Dermis blood vessel endothelial cell (primary cell): ENCODE data around the gene CENPH. TPM values are rescaled to one million over a fixed set of nuclear protein-coding genes. Genes with fewer than 3 reads are reported as not detected.
"Not testable (repeated sequence)": the region's sequence is repeated elsewhere in the genome, so short reads cannot be mapped to it uniquely, and the experiment has no call there.

ENCODE experiments used
- DNase-seq: peaks from one replicate; pipeline ENCODE4 v3.0.0; 2010
- total RNA-seq: library from RNA; depleted of rRNA; stranded (reverse); fragments of >200 nt; gene quantifications from 2 replicates; pipeline ENCODE4 v1.2.3, GENCODE V29; 2014

The CENPH gene
- 3.1 and 10.7 TPM in 2 replicates for total RNA-seq

DNA sequence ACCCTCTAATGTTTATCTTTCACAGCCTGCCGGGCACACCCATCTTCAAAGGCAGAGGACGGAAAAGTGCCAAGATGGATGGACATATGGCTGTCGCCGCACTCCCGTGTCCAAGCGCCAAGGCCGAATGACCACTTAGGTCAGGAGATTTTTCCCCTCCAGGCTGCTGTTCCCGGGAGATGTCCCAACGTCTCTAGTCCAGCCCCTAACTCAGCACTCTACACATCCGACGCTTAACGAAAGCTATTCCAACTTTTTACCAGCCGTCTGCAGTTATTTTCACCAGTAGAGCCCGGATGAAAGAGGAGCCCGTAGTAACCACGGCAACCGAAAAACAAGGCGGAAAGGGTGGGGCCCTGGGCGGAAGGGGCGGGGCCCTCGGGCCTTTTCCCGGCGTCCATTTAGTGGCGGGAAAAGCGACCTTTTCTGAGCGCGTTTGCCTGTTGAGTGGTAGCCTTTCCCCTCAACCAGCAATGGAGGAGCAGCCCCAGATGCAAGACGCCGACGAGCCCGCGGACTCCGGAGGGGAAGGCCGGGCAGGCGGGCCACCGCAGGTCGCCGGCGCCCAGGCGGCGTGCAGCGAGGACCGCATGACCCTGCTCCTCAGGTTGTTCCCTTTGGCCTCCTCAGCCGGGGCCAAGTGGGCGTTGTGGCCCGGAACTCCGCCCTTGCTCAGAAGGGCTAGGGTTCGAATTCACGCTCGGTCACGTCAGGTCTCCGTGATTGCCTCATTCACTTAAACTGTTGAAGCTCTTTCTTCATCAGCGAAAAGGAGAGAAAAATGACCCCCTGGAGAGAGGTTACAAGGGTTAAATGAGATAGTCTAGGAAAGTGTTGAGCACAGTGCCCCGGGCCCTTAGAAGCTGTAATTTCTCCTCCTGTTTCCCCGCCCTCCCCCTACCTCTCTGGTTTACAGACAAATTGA is at the start of gene CENPH:
Gene CENPH (plus strand): TSS at position 422 of the 925 bp plus-strand sequence. CDS start 52 bp downstream, at position 474.
- DNase-seq: peak; percentile 89

DNA sequence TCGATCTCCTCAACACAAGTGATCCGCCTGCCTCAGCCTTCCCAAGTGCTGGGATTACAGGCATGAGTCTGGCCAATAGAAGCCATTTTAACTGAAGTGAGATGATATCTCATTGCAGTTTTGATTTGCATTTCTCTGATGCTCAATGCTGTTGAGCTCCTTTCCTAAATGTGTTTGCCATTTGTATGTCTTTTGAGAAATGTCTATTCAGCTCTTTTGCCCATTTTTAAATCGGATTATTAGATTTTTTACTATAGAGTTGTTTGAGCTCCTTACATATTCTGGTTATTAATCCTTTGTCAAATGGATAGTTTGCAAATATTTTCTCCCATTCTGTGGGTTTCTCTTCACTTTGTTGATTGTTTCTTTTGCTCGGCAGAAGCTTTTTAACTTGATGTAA is 49.1 kb upstream of the CENPH start:
- DNase-seq: not testable (repeated sequence)

DNA sequence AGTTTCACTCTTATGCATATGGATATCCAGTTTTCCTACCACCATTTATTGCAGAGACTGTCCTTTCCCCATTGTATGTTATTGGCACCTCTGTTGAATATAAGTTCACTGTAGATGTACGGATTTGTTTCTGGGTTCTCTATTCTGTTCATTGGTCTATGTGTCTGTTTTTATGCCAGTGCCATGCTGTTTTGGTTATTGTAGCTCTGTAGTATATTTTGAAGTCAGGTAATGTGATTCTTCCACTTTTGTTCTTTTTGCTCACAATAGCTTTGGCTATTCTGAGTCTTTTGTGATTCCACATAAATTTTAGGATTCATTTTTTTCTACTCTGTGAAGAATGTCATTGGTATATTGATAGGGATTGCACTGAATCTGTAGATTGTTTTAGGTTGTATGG is 48.6 kb upstream of the CENPH start:
- DNase-seq: no peak

DNA sequence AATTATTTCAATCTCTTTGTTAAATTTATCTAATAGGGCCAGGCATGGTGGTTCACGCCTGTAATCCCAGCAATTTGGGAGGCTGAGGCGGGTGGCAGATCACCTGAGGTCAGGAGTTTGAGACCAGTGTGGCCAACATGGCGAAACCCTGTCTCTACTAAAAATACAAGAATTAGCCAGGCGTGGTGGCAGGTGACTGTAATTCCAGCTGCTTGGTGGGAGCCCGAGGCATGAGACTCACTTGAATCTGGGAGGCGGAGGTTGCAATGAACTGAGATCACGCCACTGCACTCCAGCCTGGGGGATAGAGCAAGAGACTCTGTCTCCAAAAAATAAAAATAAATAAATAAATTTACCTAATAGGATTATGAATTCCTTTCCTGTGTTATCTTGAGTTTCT is 40.8 kb upstream of the CENPH start:
- not testable (repeated sequence) for DNase-seq

DNA sequence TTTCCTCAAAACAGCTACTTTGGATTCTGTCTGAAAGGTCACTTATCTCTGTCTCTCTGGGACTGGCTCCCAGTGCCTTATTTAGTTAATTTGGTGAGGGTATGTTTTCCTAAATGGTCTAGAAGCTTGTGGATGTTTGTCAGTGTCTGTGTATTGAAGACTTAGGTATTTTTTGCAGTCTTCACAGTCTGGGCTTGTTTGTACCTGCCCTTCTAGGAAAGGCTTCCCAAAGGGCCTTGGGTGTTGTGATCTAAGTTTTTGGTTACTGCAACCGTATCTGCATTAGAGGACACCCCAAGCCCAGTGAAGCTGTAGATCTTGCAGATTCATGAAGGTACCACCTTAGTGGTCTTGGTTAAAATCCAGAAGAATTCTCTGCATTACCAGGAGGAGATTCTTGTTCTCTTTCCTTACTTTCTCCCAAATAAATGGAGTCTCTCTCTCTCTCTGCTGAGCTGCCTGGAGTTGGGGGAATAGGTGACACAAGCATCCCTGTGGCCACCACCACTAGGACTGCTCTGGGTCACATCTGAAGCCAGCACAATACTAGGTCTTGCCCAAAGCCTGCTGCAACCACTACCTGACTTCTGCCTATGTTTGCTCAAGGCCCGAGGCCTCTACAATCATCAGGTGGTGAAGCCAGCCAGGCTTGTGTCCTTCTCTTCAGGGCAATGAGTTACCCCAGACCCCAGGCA is 40.3 kb upstream of the CENPH start:
- no peak for DNase-seq

GRCh38 chr5:69149676-69150010 is 39.7 kb upstream of the CENPH start:
- DNase-seq: no peak

- no peak for DNase-seq
Observed at GRCh38 chr5:69152731-69153130, 36.7 kb upstream of the CENPH start.

- no peak for DNase-seq
Observed at GRCh38 chr5:69156456-69156855, 32.9 kb upstream of the CENPH start.

- no peak for DNase-seq
Observed at GRCh38 chr5:69158039-69158438, 31.3 kb upstream of the CENPH start.

GRCh38 chr5:69160651-69161050 is 28.7 kb upstream of the CENPH start:
- no peak for DNase-seq

GRCh38 chr5:69166686-69167492 is 22.5 kb upstream of the CENPH start, which contains the start of gene CCNB1:
TSS of gene CCNB1 (plus strand) at chr5:69167150. CDS start at chr5:69167263, 113 bp downstream.
- DNase-seq: peak; percentile 98

- peak; percentile 35 for DNase-seq
Observed at GRCh38 chr5:69167493-69167855, 21.9 kb upstream of the CENPH start.

DNA sequence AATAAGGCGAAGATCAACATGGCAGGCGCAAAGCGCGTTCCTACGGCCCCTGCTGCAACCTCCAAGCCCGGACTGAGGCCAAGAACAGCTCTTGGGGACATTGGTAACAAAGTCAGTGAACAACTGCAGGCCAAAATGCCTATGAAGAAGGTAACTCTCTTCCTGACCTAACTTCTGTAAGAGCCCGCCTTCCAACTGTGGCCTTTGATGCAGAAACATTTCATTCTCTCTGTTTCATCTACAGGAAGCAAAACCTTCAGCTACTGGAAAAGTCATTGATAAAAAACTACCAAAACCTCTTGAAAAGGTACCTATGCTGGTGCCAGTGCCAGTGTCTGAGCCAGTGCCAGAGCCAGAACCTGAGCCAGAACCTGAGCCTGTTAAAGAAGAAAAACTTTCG is 21.5 kb upstream of the CENPH start:
- no peak for DNase-seq

- DNase-seq: no peak
Observed at GRCh38 chr5:69170495-69170894, 18.9 kb upstream of the CENPH start.

- no peak for DNase-seq
Observed at GRCh38 chr5:69170969-69171368, 18.4 kb upstream of the CENPH start.

DNA sequence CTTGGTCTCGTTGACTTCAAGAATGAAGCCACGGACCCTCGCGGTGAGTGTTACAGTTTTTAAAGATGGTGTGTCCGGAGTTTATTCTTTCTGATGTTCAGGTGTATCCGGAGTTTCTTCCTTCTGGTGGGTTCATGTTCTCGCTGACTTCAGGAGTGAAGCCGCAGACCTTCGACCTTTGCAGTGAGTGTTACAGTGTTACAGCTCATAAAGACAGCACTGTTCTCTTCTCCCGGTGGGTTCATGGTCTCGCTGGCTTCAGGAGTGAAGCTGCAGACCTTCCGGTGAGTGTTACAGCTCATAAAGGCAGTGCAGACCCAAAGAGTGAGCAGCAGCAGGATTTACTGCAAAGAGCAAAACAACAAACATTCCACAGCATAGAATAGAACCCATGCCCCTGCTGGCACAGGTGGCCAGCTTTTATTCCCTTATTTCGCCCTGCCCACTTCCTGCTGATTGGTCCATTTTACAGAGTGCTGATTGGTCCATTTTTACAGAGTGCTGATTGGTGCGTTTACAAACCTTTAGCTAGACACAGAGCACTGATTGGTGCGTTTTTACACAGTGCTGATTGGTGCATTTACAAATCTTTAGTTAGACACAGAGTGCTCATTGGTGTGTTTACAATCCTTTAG is 7.6 kb upstream of the CENPH start:
- not testable (repeated sequence) for DNase-seq

GRCh38 chr5:69184621-69185020 is 4.8 kb upstream of the CENPH start:
- no peak for DNase-seq

DNA sequence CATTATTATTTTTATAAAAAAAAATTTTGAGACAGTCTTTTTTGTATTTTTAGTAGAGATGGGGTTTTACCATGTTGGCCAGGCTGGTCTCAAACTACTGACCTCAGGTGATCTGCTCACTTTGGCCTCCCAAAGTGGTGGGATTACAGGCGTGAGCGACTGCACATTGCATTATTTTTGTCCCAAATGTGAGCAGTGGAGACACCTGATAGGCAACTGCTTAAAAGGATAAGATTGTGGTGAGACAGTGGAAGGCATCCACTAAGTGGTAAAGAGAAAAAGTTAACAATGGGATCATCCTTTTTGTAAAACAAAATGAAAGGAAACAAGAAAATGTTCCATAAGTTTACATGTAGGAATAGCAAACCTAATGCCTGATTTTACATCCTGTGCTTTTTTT is 2.0 kb upstream of the CENPH start:
- DNase-seq: no peak

GRCh38 chr5:69188811-69189161 is 597 bp upstream of the CENPH start:
- no peak for DNase-seq

DNA sequence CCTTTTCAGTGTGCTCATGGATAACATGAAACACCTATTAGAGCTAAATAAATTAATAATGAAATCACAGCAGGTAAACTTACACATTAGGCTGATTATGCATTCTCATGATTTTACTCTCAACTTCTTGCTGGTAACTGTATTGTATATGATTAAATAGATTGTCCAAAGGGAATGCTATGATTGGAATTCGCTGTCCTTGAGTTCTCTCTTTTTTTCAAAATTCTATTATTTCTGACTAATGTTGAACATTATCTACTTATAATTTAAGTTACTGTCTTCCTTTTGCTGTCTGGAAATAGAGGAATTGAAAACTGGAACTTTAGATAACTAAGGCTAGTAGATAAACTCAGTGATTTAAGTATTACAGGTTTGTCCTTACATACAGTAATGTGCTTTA is 13.1 kb downstream of the CENPH start:
- DNase-seq: no peak

GRCh38 chr5:69206528-69207190 is 17.3 kb downstream of the CENPH start:
- no peak for DNase-seq

DNA sequence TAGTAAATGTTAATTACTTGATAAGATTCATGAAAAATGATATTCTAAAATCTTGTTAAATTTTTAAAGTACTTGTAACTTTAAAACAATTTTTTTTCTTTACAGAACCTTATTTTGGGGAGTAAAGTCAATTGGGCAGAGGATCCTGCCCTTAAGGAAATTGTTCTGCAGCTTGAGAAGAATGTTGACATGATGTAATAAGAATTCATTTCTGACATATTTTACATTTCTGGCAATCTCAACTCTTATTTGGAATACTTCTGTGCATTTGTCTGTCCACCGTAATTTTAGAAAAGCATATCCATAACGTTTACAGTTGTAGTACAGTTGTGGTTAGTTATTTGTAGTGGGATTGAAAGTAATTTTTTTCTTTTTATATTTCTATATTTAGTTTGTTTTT is 20.2 kb downstream of the CENPH start:
- DNase-seq: no peak
